ENCODE results near the gene NSF.

GRCh38 chr17:46795379-46795952, 205.0 kb downstream of the NSF start:
- TF ChIP-seq CTCF (IDR thresholded peaks at IDR 0.05) = no peak
- no peak for TF ChIP-seq POLR2A (IDR thresholded peaks at IDR 0.05)

Data from uterus (tissue), 2 donors.